ENCODE measurements around the gene CDH6. TPM values are rescaled to one million over a fixed set of nuclear protein-coding genes. Genes with fewer than 3 reads are reported as not detected.

Gene CDH6
- total and polyA plus RNA-seq, 10 of the 15 experiments (the other 5 are each of a cell fraction or from before 2014, with no cell fraction given), result 0.01 TPM; not detected in 9

DNA sequence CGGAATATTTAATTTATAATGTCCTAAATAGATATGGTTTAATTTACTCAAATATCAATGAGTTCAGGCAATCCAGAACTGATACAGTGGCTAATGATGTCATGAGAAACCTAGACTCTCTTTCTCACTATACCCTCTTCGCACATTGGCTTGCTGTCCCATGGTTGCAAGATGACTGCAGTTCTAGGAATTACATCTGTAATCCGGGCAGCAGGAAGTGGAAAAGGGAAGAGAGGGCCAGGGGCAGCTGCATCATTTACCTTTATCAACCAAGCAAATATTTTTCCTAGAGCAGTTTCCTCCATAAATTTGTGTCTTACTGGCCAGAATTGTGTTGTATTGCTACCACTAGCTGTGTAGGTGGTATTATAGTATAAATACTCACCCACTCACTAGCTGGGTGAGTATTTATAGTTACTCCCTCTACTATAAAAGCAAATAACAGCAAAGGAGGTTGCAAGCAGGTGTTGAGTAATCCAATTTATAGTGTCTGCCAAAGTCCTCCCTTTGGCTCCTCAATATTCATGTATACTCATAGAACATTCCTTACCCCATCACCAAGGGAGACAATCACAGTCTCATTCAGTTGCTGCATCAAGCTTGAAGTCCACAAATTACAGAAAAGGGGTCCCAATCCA is 169.6 kb downstream of the CDH6 start:
- H3K4me1 ChIP-seq (ENCODE audit: control insufficient read depth, insufficient read depth, low read length), result no peaks in the 10 kb centered on the region
- in situ Hi-C loops (cut with MboI) (no loop called here), intact Hi-C loops (cut with micrococcal nuclease; ENCODE audit: unreplicated experiment) (no loop called here)
- no peaks in the 10 kb centered on the region for H4K20me1 ChIP-seq (ENCODE audit: control insufficient read depth, insufficient read depth)
- H3K4me3 ChIP-seq, result no peak overlapping the region
- H3K9ac ChIP-seq (ENCODE audit: control insufficient read depth, insufficient read depth, low read length), result no peak overlapping the region
- H3K79me2 ChIP-seq (ENCODE audit: control insufficient read depth, insufficient read depth, low read length), result no peaks in the 10 kb centered on the region
- ATAC-seq (no peak), FAIRE-seq (no peak), DNase-seq (ENCODE audit: low read depth, low spot score) (no peak)
- H3K4me2 ChIP-seq (ENCODE audit: control insufficient read depth, insufficient read depth), result no peak overlapping the region
- SMC1A ChIA-PET (ENCODE audit: uncharacterized antibody, unreplicated experiment), result interaction anchor here (0.6 kb wide), 1 partner anchor 64 kb away, joined by 3 read pairs; no protein-coding TSS in a partner anchor
- POLR2A ChIA-PET, result no interaction called here
- no peaks in the 10 kb centered on the region; the same call in 2 of the 3 replicates for H3K9me3 ChIP-seq (replicated peaks; ENCODE audit: control insufficient read depth, insufficient read depth, low read length)
- H3K36me3 ChIP-seq (ENCODE audit: control insufficient read depth in 2 of 2, insufficient read depth in 2 of 2, low read length in 1 of 2), result no peaks in the 10 kb centered on the region
- 0% methylated on average over 3 of the region's 3 CpGs for WGBS (ENCODE audit: insufficient coverage, insufficient replicate concordance, low lambda C conversion rate, missing lambda C conversion rate)
- CTCF ChIA-PET, result no interaction called here
- H3K27me3 ChIP-seq (replicated peaks in 1 of 2; ENCODE audit: control insufficient read depth in 2 of 2, insufficient read depth in 2 of 2, low read length in 1 of 2), result no peaks in the 10 kb centered on the region
- no peak overlapping the region for H3K27ac ChIP-seq (ENCODE audit: control insufficient read depth, insufficient read depth)
- RAD21 ChIA-PET (ENCODE audit: unreplicated experiment), result no interaction called here
- no TSS peak for BruUV-seq (replicated peaks)
- no peak for TF ChIP-seq EP300 (IDR thresholded peaks at IDR 0.05; ENCODE audit: borderline replicate concordance in 1 of 2, control insufficient read depth in 1 of 2, low read depth in 2 of 2, low read length in 2 of 2)
- TF ChIP-seq, protein P1, sequence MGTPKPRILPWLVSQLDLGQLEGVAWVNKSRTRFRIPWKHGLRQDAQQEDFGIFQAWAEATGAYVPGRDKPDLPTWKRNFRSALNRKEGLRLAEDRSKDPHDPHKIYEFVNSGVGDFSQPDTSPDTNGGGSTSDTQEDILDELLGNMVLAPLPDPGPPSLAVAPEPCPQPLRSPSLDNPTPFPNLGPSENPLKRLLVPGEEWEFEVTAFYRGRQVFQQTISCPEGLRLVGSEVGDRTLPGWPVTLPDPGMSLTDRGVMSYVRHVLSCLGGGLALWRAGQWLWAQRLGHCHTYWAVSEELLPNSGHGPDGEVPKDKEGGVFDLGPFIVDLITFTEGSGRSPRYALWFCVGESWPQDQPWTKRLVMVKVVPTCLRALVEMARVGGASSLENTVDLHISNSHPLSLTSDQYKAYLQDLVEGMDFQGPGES (IDR thresholded peaks at IDR 0.05), result no peak
- TF ChIP-seq, protein P2, sequence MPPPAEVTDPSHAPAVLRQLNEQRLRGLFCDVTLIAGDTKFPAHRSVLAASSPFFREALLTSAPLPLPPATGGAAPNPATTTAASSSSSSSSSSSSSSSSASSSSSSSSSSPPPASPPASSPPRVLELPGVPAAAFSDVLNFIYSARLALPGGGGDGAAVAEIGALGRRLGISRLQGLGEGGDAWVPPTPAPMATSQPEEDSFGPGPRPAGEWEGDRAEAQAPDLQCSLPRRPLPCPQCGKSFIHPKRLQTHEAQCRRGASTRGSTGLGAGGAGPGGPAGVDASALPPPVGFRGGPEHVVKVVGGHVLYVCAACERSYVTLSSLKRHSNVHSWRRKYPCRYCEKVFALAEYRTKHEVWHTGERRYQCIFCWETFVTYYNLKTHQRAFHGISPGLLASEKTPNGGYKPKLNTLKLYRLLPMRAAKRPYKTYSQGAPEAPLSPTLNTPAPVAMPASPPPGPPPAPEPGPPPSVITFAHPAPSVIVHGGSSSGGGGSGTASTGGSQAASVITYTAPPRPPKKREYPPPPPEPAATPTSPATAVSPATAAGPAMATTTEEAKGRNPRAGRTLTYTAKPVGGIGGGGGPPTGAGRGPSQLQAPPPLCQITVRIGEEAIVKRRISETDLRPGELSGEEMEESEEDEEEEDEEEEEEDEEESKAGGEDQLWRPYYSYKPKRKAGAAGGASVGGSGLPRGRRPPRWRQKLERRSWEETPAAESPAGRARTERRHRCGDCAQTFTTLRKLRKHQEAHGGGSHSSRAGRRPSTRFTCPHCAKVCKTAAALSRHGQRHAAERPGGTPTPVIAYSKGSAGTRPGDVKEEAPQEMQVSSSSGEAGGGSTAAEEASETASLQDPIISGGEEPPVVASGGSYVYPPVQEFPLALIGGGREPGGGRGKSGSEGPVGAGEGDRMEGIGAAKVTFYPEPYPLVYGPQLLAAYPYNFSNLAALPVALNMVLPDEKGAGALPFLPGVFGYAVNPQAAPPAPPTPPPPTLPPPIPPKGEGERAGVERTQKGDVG (CRISPR knock-in tag; IDR thresholded peaks at IDR 0.05), result no peak
- TF ChIP-seq ZNF384 (IDR thresholded peaks at IDR 0.05; ENCODE audit: borderline replicate concordance, low read depth, low read length), result no peak
- TF ChIP-seq SMAD5 (IDR thresholded peaks at IDR 0.05; ENCODE audit: low read depth), result no peak
- no peak for TF ChIP-seq RAD51 (IDR thresholded peaks at IDR 0.05)
- TF ChIP-seq, protein P3, sequence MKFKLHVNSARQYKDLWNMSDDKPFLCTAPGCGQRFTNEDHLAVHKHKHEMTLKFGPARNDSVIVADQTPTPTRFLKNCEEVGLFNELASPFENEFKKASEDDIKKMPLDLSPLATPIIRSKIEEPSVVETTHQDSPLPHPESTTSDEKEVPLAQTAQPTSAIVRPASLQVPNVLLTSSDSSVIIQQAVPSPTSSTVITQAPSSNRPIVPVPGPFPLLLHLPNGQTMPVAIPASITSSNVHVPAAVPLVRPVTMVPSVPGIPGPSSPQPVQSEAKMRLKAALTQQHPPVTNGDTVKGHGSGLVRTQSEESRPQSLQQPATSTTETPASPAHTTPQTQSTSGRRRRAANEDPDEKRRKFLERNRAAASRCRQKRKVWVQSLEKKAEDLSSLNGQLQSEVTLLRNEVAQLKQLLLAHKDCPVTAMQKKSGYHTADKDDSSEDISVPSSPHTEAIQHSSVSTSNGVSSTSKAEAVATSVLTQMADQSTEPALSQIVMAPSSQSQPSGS (IDR thresholded peaks at IDR 0.05; ENCODE audit: low read length), result no peak
- no peak for TF ChIP-seq MTA2 (IDR thresholded peaks at IDR 0.05; ENCODE audit: low read depth)
- H2AFZ ChIP-seq (ENCODE audit: control insufficient read depth, low read depth, low read length), result no peak overlapping the region
